ENCODE results near the gene COMMD4.

GRCh38 chr15:75342221-75342620 is 6.4 kb downstream of the COMMD4 start:
- TF ChIP-seq CTCF (conservative IDR thresholded peaks at IDR 0.05; ENCODE audit: low read depth, low read length) (no peak), CHD1 (IDR thresholded peaks at IDR 0.05; ENCODE audit: low read depth, low read length) (no peak), RCOR1 (IDR thresholded peaks at IDR 0.05; ENCODE audit: insufficient replicate concordance, low read length) (no peak), POLR2A (IDR thresholded peaks at IDR 0.05; ENCODE audit: low read depth, low read length) (no peak), MXI1 (IDR thresholded peaks at IDR 0.05; ENCODE audit: borderline replicate concordance, low read depth, low read length) (no peak), RAD21 (IDR thresholded peaks at IDR 0.05; ENCODE audit: low read length) (no peak), RFX5 (IDR thresholded peaks at IDR 0.05; ENCODE audit: low read depth, low read length) (no peak), CEBPB (IDR thresholded peaks at IDR 0.05; ENCODE audit: low read depth, low read length) (no peak), USF2 (IDR thresholded peaks at IDR 0.05; ENCODE audit: low read depth, low read length) (no peak), FOS (IDR thresholded peaks at IDR 0.05; ENCODE audit: low read depth, low read length) (no peak)

Data from IMR-90 (cell line).